ENCODE data around the gene TNNC1.

DNA sequence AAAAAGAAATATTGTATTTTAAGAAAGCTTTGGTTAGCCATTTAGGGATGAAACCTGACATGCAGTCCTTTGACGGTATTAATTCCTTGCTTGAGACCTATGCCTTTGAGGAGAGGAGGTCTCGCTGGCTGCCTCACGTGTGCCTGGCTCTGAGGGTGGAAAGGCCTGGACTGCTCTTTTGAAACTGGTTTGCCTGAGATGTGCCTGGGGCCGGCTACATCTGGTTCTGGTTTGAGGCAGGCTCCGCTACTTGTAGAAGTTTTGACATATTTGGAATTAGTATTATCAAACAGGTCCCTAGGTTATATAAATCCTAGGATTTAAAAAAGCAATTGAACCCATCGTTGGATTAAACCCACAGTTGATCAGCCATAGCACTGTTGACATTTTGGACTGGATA is 8.0 kb upstream of the TNNC1 start:
- TF ChIP-seq POLR2A (IDR thresholded peaks at IDR 0.05) = no peak
- TF ChIP-seq CTCF (IDR thresholded peaks at IDR 0.05) = no peak

Data from adrenal gland (tissue), 5 donors.